H1 (cell line): ENCODE results near the gene PHF14. TPM values are rescaled to one million over a fixed set of nuclear protein-coding genes. Genes with fewer than 3 reads are reported as not detected.

Source experiments
- CTCF ChIA-PET: fragments of 300-600 bp; sonication (Branson Sonifier 250); formaldehyde crosslinking; loops from one replicate; lab custom pipeline; 2021; ENCODE audit not compliant: partially characterized antibody; lab: Charles Lee
- POLR2A ChIA-PET: fragments of 300-600 bp; sonication (Branson Sonifier 250); formaldehyde crosslinking; loops from one replicate; lab custom pipeline; 2021; ENCODE audit warnings: inconsistent platforms; ENCODE audit not compliant: partially characterized antibody; lab: Charles Lee
- DNase-seq, 2 experiments: peaks; one replicate each; pipeline versions ENCODE4 v3.0.0 to v3.0.0-alpha.2; 2010 to 2022; ENCODE audit warnings: low spot score in 2 of 2, low read depth in 1 of 2, mixed read lengths in 1 of 2
- FAIRE-seq: peaks from 2 replicates; lab custom pipeline; 2011; peaks lifted over from hg19 to GRCh38; lab: Jason Lieb, UNC
- H2AFZ ChIP-seq: 2 replicates; pipeline ENCODE4 v1.8.1; 2012; ENCODE audit warnings: low read length, inconsistent platforms
- H2AK5ac ChIP-seq: 2 replicates; pipeline ENCODE4 v1.6.1; 2013; ENCODE audit warnings: low read depth, low read length
- H2BK120ac ChIP-seq: replicated peaks from 2 replicates; pipeline ENCODE3; 2013; ENCODE audit warnings: low read depth, low read length, inconsistent platforms
- H2BK12ac ChIP-seq: 2 replicates; pipeline ENCODE4 v1.6.1; 2013; ENCODE audit warnings: low read depth, low read length
- H2BK15ac ChIP-seq: 2 replicates; pipeline ENCODE4 v1.6.1; 2013; ENCODE audit warnings: low read length
- H2BK20ac ChIP-seq: 2 replicates; pipeline ENCODE4 v1.6.1; 2013; ENCODE audit warnings: low read length
- H2BK5ac ChIP-seq: 2 replicates; pipeline ENCODE4 v1.6.1; 2013; ENCODE audit warnings: low read depth, low read length
- H3K14ac ChIP-seq: 2 replicates; pipeline ENCODE4 v1.6.1; 2013; ENCODE audit warnings: inconsistent platforms; ENCODE audit not compliant: insufficient read length
- H3K18ac ChIP-seq: 2 replicates; pipeline ENCODE4 v1.6.1; 2013; ENCODE audit warnings: low read length; ENCODE audit errors: extremely low read depth
- H3K23ac ChIP-seq: 2 replicates; pipeline ENCODE4 v1.6.1; 2013; ENCODE audit warnings: inconsistent platforms; ENCODE audit not compliant: insufficient read length
- H3K23me2 ChIP-seq: 2 replicates; pipeline ENCODE4 v1.6.1; 2013; ENCODE audit warnings: low read depth, low read length
- H3K27ac ChIP-seq: 2 replicates; pipeline ENCODE4 v1.6.1; 2011; ENCODE audit warnings: low read depth, low read length, inconsistent platforms
- H3K27me3 ChIP-seq, 4 experiments: replicated peaks in 1 of 4; 1 replicate in 1 of 4; 2 replicates in 3 of 4; pipeline versions ENCODE4 v1.6.1 to v1.8.1; 2011 to 2013; ENCODE audit warnings: low read length in 3 of 4, mild to moderate bottlenecking in 3 of 4, inconsistent platforms in 2 of 4, mixed read lengths in 2 of 4, moderate library complexity in 1 of 4; ENCODE audit not compliant: control insufficient read depth in 3 of 4, insufficient read depth in 3 of 4; ENCODE audit errors: extremely low read depth in 1 of 4
- H3K36me3 ChIP-seq, 4 experiments: 2 replicates each; pipeline versions ENCODE4 v1.6.1 to v1.8.1; 2011 to 2013; ENCODE audit warnings: mild to moderate bottlenecking in 4 of 4, low read length in 3 of 4, moderate library complexity in 2 of 4, control low read depth in 1 of 4, inconsistent platforms in 1 of 4; ENCODE audit not compliant: insufficient read depth in 4 of 4, control insufficient read depth in 2 of 4
- H3K4ac ChIP-seq: replicated peaks from 2 replicates; pipeline ENCODE3; 2013; ENCODE audit warnings: low read length, low read depth, mixed read lengths, inconsistent platforms; ENCODE audit not compliant: insufficient read length
- H3K4me1 ChIP-seq, 4 experiments: replicated peaks in 1 of 4; 1 replicate in 1 of 4; 2 replicates in 3 of 4; pipeline versions ENCODE4 v1.6.1 to v1.8.1; 2011 to 2013; ENCODE audit warnings: low read length in 3 of 4, inconsistent platforms in 2 of 4, mixed read lengths in 1 of 4; ENCODE audit not compliant: insufficient read depth in 4 of 4, control insufficient read depth in 3 of 4
- H3K4me2 ChIP-seq, 2 experiments: 2 replicates each; pipeline versions ENCODE4 v1.6.1 to v1.8.1; 2011 to 2013; ENCODE audit warnings: low read depth in 2 of 2, low read length in 2 of 2, control low read depth in 1 of 2, inconsistent platforms in 1 of 2, mild to moderate bottlenecking in 1 of 2; ENCODE audit not compliant: insufficient read depth in 1 of 2
- H3K4me3 ChIP-seq, 4 experiments: fragments of 200-600, 300-600 bp in 1 of 4; sonication (generic), shearing (Covaris generic), sonication (Bioruptor Twin) in 1 of 4; 2 replicates each; pipeline versions ENCODE4 v1.5.1 to v1.8.1; 2011 to 2016; ENCODE audit warnings: low read length in 4 of 4, low read depth in 3 of 4, control low read depth in 2 of 4, inconsistent platforms in 2 of 4, mild to moderate bottlenecking in 2 of 4, mixed read lengths in 1 of 4, moderate library complexity in 1 of 4; ENCODE audit not compliant: insufficient read depth in 2 of 4; ENCODE audit errors: extremely low read depth in 1 of 4
- H3K56ac ChIP-seq: replicated peaks from 2 replicates; pipeline ENCODE3; 2013; ENCODE audit warnings: low read depth, mild to moderate bottlenecking, mixed read lengths, low read length, inconsistent platforms; ENCODE audit not compliant: insufficient read length
- H3K79me1 ChIP-seq: 2 replicates; pipeline ENCODE4 v1.6.1; 2013; ENCODE audit warnings: low read depth, low read length, control low read depth
- H3K79me2 ChIP-seq, 2 experiments: 2 replicates each; pipeline versions ENCODE4 v1.6.1 to v1.8.1; 2012 to 2013; ENCODE audit warnings: low read length in 2 of 2, mild to moderate bottlenecking in 2 of 2, inconsistent platforms in 1 of 2; ENCODE audit not compliant: insufficient read depth in 2 of 2, control insufficient read depth in 1 of 2
- H3K9ac ChIP-seq, 4 experiments: replicated peaks in 1 of 4; 1 replicate in 1 of 4; 2 replicates in 3 of 4; pipeline versions ENCODE4 v1.6.1 to v1.8.1; 2011 to 2013; ENCODE audit warnings: low read depth in 3 of 4, low read length in 3 of 4, control low read depth in 2 of 4, mild to moderate bottlenecking in 2 of 4, moderate library complexity in 2 of 4, inconsistent platforms in 1 of 4; ENCODE audit errors: extremely low read depth in 1 of 4
- H3K9me3 ChIP-seq, 2 experiments: 2 replicates each; pipeline versions ENCODE4 v1.6.1 to v1.8.1; 2012 to 2013; ENCODE audit warnings: mild to moderate bottlenecking in 2 of 2, moderate library complexity in 2 of 2, control low read depth in 1 of 2, inconsistent platforms in 1 of 2, low read depth in 1 of 2, low read length in 1 of 2, mixed read lengths in 1 of 2; ENCODE audit not compliant: insufficient read depth in 2 of 2
- H4K20me1 ChIP-seq, 2 experiments: replicated peaks in 1 of 2; 2 replicates each; pipeline versions ENCODE3 to v1.8.1; 2011 to 2013; ENCODE audit warnings: inconsistent platforms in 2 of 2, low read length in 2 of 2, mild to moderate bottlenecking in 1 of 2; ENCODE audit not compliant: insufficient read depth in 2 of 2, control insufficient read depth in 1 of 2
- H4K5ac ChIP-seq: 2 replicates; pipeline ENCODE4 v1.6.1; 2013; ENCODE audit warnings: low read length, low read depth, mixed read lengths, inconsistent platforms; ENCODE audit not compliant: insufficient read length
- H4K8ac ChIP-seq: 2 replicates; pipeline ENCODE4 v1.8.0; 2013; ENCODE audit warnings: mild to moderate bottlenecking, moderate library complexity, low read length, inconsistent platforms; ENCODE audit not compliant: insufficient read depth; ENCODE audit errors: extremely low read depth
- H4K91ac ChIP-seq: replicated peaks from 2 replicates; pipeline ENCODE3; 2013; ENCODE audit warnings: low read length, mixed read lengths, inconsistent platforms; ENCODE audit not compliant: insufficient read length
- FOSL1 ChIP-seq: IDR thresholded peaks from 2 replicates; pipeline ENCODE4 v1.6.1; 2011; ENCODE audit warnings: mild to moderate bottlenecking, low read depth, low read length, moderate library complexity; ENCODE audit not compliant: insufficient read depth
- HDAC2 ChIP-seq, 2 experiments: fragments of 300-600 bp in 1 of 2; sonication (generic) in 1 of 2; IDR thresholded peaks; 2 replicates each; pipeline ENCODE4 v1.6.1; 2011 to 2012; ENCODE audit warnings: low read depth in 2 of 2, low read length in 2 of 2, mild to moderate bottlenecking in 2 of 2, moderate library complexity in 2 of 2, borderline replicate concordance in 1 of 2, inconsistent platforms in 1 of 2
- KDM1A ChIP-seq: fragments of 200-600, 300-600 bp; sonication (generic); IDR thresholded peaks from 2 replicates; pipeline ENCODE4 v1.7.1; 2016; ENCODE audit warnings: mild to moderate bottlenecking, low read length, borderline replicate concordance
- NANOG ChIP-seq: IDR thresholded peaks from 2 replicates; pipeline ENCODE4 v1.6.1; 2011; ENCODE audit warnings: low read length, low read depth, mild to moderate bottlenecking, inconsistent platforms; ENCODE audit not compliant: insufficient read depth, poor library complexity, severe bottlenecking
- SAP30 ChIP-seq: fragments of 300-600 bp; sonication (generic); IDR thresholded peaks from 2 replicates; pipeline ENCODE4 v1.7.1; 2012; ENCODE audit warnings: low read length, moderate library complexity, mild to moderate bottlenecking, inconsistent platforms; ENCODE audit not compliant: insufficient read depth, insufficient replicate concordance
- SP1 ChIP-seq: IDR thresholded peaks from 2 replicates; pipeline ENCODE4 v1.6.1; 2011; ENCODE audit warnings: low read depth, low read length
- WGBS, 2 experiments: shearing (Covaris generic) in 1 of 2; methylation state at CpG; one replicate each; pipeline versions ENCODE4 v1.1.6 to v1.1.7; 2013 to 2015; ENCODE audit warnings: low lambda C conversion rate in 2 of 2, mixed read lengths in 2 of 2, inconsistent platforms in 1 of 2, low coverage in 1 of 2, missing lambda C conversion rate in 1 of 2; ENCODE audit not compliant: insufficient replicate concordance in 2 of 2, insufficient coverage in 1 of 2, insufficient read length in 1 of 2; ENCODE audit errors: extremely low coverage in 1 of 2, missing lambda C conversion rate in 1 of 2; 5-methylcytosine and 5-hydroxymethylcytosine counted together
- polyA plus RNA-seq, 7 experiments: library from polyadenylated mRNA; depleted of rRNA in 3 of 7; stranded (reverse) in 5 of 7; unstranded in 2 of 7; fragments of >200 nt in 5 of 7; fragments of 200-250 nt in 2 of 7; gene quantifications; 1 replicate in 5 of 7; 2 replicates in 1 of 7; 4 replicates in 1 of 7; pipeline versions ENCODE4 v1.2.1 to v1.2.3, GENCODE V29; 2011 to 2013; ENCODE audit warnings: missing spikeins in 2 of 7, mixed read lengths in 2 of 7
- total RNA-seq: library from RNA; stranded (reverse); fragmentation: NEBNext Ultra II Directional; extraction: Animal tissue kit (Norgen Biotek cat#: 25700); gene quantifications from 2 replicates; pipeline ENCODE4 v1.2.1, GENCODE V29; 2021

Gene PHF14
- total and polyA plus RNA-seq, 2 of the 8 experiments (the other 6 are each of a cell fraction or from before 2014, with no cell fraction given), result 17.9 to 70.6 TPM

GRCh38 chr7:11082121-11082520 lies 108.4 kb downstream of the PHF14 start:
- Histone ChIP-seq H3K23ac (no peak overlapping the region), H3K4me1 (peaks cover 0 to 4% (median 4%) of the 10 kb centered on the region in 4 experiments; a peak in 3 of 7 replicates), H2BK15ac (no peak overlapping the region), H3K79me2 (no peaks in the 10 kb centered on the region), H3K56ac (no peak overlapping the region), H3K9me3 (no peaks in the 10 kb centered on the region), H4K5ac (peak overlapping the region; percentile 10), H3K79me1 (no peaks in the 10 kb centered on the region), H3K9ac (no peak overlapping the region), H3K14ac (no peak overlapping the region), H2AFZ (no peak overlapping the region), H2AK5ac (no peak overlapping the region), H3K36me3 (peaks cover 0 to 7% (median 0%) of the 10 kb centered on the region in 4 experiments; a peak in 1 of 8 replicates), H3K27me3 (no peaks in the 10 kb centered on the region), H2BK5ac (no peak overlapping the region), H3K4ac (no peak overlapping the region), H3K23me2 (no peaks in the 10 kb centered on the region), H3K27ac (peak overlapping the region; percentile 85; the same call in 1 of the 2 replicates), H4K8ac (no peak overlapping the region), H3K4me3 (no peak overlapping the region), H2BK12ac (peak overlapping the region; percentile 30; the same call in 1 of the 2 replicates), H4K91ac (no peak overlapping the region), H2BK120ac (no peak overlapping the region), H4K20me1 (no peaks in the 10 kb centered on the region), H2BK20ac (no peak overlapping the region), H3K18ac (no peak overlapping the region), H3K4me2 (no peak overlapping the region)
- FAIRE-seq, result no peak
- 94% methylated on average over 3 of the region's 3 CpGs; no CpG with 5 or more reads in 1 of the 2 experiments for WGBS, 2 experiments
- CTCF ChIA-PET, result interaction anchor here (1.2 kb wide), 1 partner anchor 132 kb away, joined by 3 read pairs; no protein-coding TSS in a partner anchor
- POLR2A ChIA-PET, result no interaction called here
- TF ChIP-seq SAP30, result no peak
- no peak for TF ChIP-seq HDAC2 (IDR thresholded peaks at IDR 0.05; ENCODE audit: borderline replicate concordance in 1 of 2, low read depth in 2 of 2, low read length in 2 of 2)
- TF ChIP-seq KDM1A, result peak; percentile 68
- no peak for TF ChIP-seq NANOG
- no peak for TF ChIP-seq FOSL1
- no peak for TF ChIP-seq SP1
- no peak for DNase-seq
